ENCODE measurements around the gene NANP.
"Not testable (repeated sequence)": the region's sequence is repeated elsewhere in the genome, so short reads cannot be mapped to it uniquely, and the experiment has no call there.

Gene NANP, protein sequence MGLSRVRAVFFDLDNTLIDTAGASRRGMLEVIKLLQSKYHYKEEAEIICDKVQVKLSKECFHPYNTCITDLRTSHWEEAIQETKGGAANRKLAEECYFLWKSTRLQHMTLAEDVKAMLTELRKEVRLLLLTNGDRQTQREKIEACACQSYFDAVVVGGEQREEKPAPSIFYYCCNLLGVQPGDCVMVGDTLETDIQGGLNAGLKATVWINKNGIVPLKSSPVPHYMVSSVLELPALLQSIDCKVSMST

DNA sequence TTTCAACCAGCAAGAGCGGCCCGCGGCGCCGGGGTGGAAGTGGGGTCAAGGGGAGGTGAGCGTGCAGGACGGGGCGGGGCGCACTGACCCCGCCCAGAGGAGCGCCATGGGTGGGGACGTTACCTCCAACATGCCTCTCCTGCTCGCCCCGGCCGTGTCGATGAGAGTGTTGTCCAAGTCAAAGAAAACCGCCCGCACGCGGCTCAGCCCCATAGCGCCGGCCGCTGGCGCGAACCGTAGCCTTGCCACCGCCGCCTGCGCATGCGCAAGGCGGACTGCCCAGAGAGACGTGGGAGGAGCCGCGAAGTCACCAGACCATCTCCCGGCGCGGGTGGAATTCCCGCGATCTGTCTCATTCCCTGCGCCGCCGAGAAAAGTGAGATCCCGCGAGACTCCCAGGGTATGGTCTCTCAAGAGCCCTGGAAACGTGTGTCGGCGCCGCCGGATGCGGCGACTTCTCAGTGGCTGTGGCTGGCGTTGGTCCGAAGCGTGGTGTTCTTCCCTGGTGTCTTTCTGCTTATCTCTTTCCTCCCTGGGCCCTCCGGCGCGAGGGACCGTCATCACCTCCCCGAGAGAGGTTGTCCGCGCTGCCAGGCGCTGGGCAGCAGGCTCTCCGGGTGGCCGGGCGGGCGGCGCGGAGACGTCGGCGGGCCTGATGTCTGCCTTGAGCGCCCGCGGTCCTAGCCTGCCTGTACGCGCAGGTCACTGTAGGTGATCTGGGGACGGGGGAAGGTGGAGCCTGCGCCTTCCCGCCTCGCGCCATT, at the start of gene NANP:
TSS of gene NANP (minus strand) at position 279 of the 764 bp plus-strand sequence. CDS start at position 213, 66 bp downstream.
- Mint-ChIP-seq H3K27ac (peak within 1 kb of the TSS; percentile 96), H3K4me1 (peaks cover 23 to 32% of the 10 kb centered on the region in 2 donors)
- DNase-seq: peak; percentile 96

DNA sequence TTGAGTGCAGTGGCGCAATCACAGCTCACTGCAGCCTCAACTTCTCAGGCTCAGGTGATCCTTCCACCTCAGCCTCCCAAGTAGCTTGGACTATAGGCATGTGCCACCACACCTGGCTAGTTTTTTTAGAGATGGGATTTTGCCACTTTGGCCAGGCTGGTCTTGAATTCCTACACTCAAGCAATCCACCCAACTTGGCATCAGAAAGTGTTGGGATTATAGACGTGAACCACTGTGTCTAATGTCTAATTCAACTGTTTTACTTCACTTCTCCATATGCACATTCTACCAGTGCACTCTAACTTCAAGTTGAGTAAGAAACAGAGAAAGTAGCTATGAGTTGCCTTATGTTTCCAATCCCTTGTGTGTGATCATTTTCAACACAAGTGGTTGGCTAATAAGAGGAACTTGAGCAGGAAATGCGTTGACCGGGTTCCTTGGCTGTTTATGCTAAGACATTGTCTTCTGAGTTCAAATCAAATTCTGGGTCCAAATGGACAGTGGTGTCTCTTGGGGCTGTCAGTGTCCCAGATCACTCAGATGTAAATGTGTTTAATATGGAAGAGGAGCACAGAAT, 48.9 kb upstream of the NANP start:
- H3K36me3 Mint-ChIP-seq: peaks cover 41 to 49% of the 10 kb centered on the region in 2 donors
- H3K9me3 Mint-ChIP-seq: peaks cover 0 to 1% of the 10 kb centered on the region in 2 donors

More for the DNA sequence above, at the start of gene NANP:
- peaks cover 4 to 9% of the 10 kb centered on the region in 2 donors for H3K9me3 Mint-ChIP-seq
- peaks cover 8 to 22% of the 10 kb centered on the region in 2 donors for H3K36me3 Mint-ChIP-seq
- H3K4me3 Mint-ChIP-seq: peak within 1 kb of the TSS; percentile 91
- no peaks in the 10 kb centered on the region for H3K27me3 Mint-ChIP-seq
- ATAC-seq (replicated peaks): peak; percentile 86 to 87

DNA sequence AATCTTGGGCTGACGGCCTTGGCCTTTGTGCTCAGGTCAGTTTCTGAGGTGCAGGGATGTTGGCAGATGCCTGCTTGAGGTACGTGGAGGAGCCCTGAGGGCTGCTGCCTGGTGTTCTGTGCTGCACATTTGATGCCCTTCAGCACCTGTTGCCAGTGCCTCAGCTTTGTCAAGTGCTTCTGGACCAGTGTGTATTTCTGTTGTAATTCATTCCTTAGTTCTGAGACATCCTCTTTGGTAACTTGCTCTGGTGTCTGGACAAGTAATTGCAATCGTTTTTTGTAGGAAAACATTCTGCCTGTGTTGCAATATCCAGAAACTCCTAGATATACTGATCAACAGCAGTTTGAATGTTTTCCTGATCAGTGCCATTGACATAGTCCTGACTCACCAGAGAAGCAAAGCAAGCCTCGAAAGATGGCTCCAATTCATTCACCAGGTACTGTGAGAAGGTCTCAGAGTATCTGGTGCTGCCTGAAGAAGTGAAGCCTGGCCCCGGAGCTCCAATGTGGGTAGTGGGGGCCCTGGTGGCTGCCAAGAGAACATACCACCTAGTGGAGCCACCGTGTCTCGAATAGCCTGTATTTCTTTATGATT, 46.1 kb upstream of the NANP start:
- ATAC-seq (replicated peaks): no peak
- no peaks in the 10 kb centered on the region for H3K27me3 Mint-ChIP-seq
- H3K9me3 Mint-ChIP-seq: peaks cover 0 to 1% of the 10 kb centered on the region in 2 donors
- H3K4me3 Mint-ChIP-seq: no peak overlapping the region
- no peaks in the 10 kb centered on the region for H3K4me1 Mint-ChIP-seq
- DNase-seq: no peak
- no peak overlapping the region for H3K27ac Mint-ChIP-seq
- peaks cover 14 to 20% of the 10 kb centered on the region in 2 donors for H3K36me3 Mint-ChIP-seq

More for the DNA sequence above, 48.9 kb upstream of the NANP start:
- no peak overlapping the region for H3K27ac Mint-ChIP-seq
- ATAC-seq (replicated peaks) (no peak), DNase-seq (no peak)
- H3K4me3 Mint-ChIP-seq: no peak overlapping the region
- H3K27me3 Mint-ChIP-seq: no peaks in the 10 kb centered on the region
- H3K4me1 Mint-ChIP-seq: peaks cover 0 to 1% of the 10 kb centered on the region in 2 donors

DNA sequence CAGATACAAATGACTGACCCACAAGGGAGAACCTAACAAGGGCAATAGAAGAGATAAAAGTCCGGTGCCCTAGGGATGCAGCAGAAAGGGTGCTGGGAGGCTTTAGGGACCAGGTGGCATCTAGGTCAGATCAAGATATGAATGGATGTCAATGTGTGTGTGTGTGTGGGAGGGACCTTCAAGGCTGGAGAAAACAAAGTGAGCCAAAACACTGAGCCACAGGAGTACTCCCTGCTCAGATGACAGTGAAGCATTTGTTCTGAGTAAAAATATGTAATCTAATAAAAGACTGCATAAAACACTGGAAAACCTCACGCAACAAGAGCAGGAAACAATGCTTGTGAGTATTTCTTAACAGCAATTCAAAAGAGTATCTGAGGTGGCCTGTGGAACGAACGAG, 44.6 kb upstream of the NANP start:
- no peak for ATAC-seq (replicated peaks)

DNA sequence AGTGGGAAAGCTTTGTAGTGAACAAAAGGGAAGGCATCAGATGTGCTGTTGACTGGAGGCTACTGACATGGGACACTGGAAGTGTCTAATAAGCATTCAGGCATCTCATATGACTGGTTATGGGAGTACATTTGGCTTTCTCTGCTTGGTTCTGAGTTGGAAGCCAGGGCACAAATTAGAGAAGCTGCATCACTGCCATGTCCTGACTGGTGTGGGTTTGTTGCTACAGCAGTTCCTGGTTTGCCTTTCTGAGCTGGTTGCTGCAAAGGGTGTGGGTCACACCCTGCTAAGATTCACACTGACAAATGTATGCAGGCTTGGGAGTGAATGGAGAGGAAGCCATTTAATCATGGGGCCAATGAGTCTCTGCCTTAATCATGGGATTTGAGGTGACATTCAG, 36.2 kb upstream of the NANP start:
- peaks cover 5 to 15% of the 10 kb centered on the region in 2 donors for H3K36me3 Mint-ChIP-seq
- no peaks in the 10 kb centered on the region for H3K27me3 Mint-ChIP-seq
- H3K4me3 Mint-ChIP-seq: no peak overlapping the region
- DNase-seq (no peak), ATAC-seq (replicated peaks) (no peak)
- peaks cover 0 to 1% of the 10 kb centered on the region in 2 donors for H3K9me3 Mint-ChIP-seq
- H3K27ac Mint-ChIP-seq: no peak overlapping the region
- H3K4me1 Mint-ChIP-seq: no peaks in the 10 kb centered on the region

More for the DNA sequence above, 44.6 kb upstream of the NANP start:
- H3K27me3 Mint-ChIP-seq: no peaks in the 10 kb centered on the region
- no peaks in the 10 kb centered on the region for H3K4me1 Mint-ChIP-seq
- peaks cover 0 to 1% of the 10 kb centered on the region in 2 donors for H3K9me3 Mint-ChIP-seq
- peaks cover 6 to 7% of the 10 kb centered on the region in 2 donors for H3K36me3 Mint-ChIP-seq
- DNase-seq: no peak
- no peak overlapping the region for H3K27ac Mint-ChIP-seq
- no peak overlapping the region for H3K4me3 Mint-ChIP-seq

DNA sequence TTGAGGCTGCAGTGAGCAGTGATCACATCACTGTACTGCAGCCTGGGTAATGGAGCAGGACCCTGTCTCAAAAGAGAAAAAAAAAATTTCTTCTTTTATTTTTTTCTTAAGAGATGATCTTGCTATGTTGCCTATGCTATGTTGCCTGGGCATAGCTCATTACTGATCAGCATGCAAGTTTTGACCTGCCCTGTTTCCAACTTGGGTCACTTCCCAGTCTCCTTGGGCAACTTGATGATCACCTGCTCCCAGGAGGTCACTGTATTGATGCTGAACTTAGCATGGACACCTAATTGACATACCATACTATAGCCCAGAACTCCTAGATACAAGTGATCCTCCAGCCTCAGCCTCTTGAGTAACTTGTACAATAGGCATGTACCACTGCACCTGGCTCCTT, 30.7 kb upstream of the NANP start:
- DNase-seq (no peak), ATAC-seq (replicated peaks) (no peak)
- Mint-ChIP-seq H3K27ac (no peak overlapping the region), H3K9me3 (no peaks in the 10 kb centered on the region), H3K4me3 (no peak overlapping the region), H3K4me1 (no peaks in the 10 kb centered on the region), H3K36me3 (peaks cover 8 to 22% of the 10 kb centered on the region in 2 donors), H3K27me3 (no peaks in the 10 kb centered on the region)

DNA sequence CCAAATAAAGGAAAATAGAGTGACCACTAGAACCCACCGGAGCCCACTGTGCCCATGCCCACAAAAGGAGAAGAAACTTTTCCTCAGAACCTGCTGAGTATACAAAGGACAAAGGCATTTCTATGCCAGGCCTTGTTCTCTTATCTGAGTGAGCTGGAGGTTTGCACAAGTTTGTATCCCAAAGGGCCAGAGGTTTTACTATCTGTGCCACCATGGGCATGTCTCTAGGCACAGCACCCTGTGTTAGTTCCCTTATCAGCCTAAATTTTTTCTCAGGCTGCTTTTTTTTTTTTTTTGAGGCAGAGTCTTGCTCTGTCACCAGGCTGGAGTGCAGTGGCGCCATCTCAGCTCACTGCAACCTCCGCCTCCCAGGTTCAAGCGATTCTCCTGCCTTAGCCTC, 29.1 kb upstream of the NANP start:
- not testable (repeated sequence) for DNase-seq; H3K9me3 Mint-ChIP-seq; H3K27ac Mint-ChIP-seq; H3K4me1 Mint-ChIP-seq; ATAC-seq (replicated peaks); H3K27me3 Mint-ChIP-seq; H3K4me3 Mint-ChIP-seq
- H3K36me3 Mint-ChIP-seq: peaks cover 9 to 28% of the 10 kb centered on the region in 2 donors

DNA sequence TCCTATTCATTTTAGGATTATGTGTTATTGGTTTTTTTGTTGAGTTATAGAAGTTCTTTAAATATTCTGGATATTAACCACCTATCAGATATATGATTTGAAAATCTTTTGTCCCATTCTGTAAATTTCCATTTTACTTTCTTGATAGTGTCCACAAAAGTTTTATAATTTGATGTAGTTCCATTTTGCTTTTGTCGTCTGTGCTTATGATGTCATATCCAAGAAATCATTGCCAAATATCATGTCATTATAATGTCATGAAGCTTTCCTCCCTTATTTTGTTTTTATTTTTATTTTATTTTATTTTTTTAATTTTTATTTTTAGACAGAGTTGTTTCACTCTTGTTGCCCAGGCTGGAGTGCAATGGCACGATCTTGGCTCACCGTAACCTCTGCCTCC, 21.0 kb upstream of the NANP start:
- H3K9me3 Mint-ChIP-seq: peaks cover 0 to 2% of the 10 kb centered on the region in 2 donors
- H3K27me3 Mint-ChIP-seq: no peaks in the 10 kb centered on the region
- DNase-seq: no peak
- H3K36me3 Mint-ChIP-seq: peaks cover 12 to 17% of the 10 kb centered on the region in 2 donors
- H3K27ac Mint-ChIP-seq: no peak overlapping the region
- no peak overlapping the region for H3K4me3 Mint-ChIP-seq
- peaks cover 0 to 2% of the 10 kb centered on the region in 2 donors for H3K4me1 Mint-ChIP-seq
- no peak for ATAC-seq (replicated peaks)

DNA sequence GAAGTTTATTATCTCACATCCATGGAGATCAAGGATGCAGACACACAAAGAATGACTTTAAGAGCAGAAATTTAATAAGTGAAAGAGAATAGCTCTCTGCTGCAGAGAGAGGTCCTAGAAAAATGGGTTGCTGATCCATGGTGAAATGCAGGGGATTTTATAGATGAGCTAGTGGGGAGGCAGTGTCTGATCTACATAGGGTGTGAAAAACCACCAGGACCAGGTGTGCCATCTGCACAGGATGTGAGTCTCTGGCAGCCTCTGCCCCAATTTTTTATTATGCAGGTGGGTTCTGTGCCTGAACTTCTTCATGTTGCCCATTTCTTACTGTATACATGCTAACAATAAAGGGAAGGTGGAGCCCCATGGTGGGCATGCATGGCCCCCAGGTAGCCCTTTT, 19.9 kb upstream of the NANP start:
- Mint-ChIP-seq H3K4me1 (peaks cover 0 to 2% of the 10 kb centered on the region in 2 donors), H3K9me3 (peaks cover 0 to 2% of the 10 kb centered on the region in 2 donors), H3K4me3 (no peak overlapping the region), H3K27me3 (no peaks in the 10 kb centered on the region), H3K36me3 (peaks cover 12 to 14% of the 10 kb centered on the region in 2 donors), H3K27ac (no peak overlapping the region)
- ATAC-seq (replicated peaks): no peak
- DNase-seq: no peak

DNA sequence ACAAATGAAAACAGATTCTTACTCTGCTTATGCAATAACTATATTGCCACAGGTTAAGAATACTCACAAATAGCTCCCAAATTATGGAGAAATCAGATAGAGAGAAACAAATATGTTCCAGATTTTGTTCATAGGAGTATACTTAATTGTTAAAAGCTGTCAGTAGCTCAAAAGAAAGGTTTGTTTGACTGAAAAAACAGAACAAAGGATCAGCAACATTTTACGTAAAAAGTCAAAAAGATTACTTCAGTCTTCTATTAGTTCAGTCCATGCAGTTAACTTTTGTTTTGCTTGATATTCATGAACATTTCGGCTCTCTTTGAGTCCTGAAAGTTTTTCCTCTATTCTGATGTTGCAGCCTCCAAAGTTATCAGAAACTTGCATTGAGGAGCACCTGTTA, 13.4 kb upstream of the NANP start:
- peaks cover 0 to 4% of the 10 kb centered on the region in 2 donors for H3K9me3 Mint-ChIP-seq
- H3K27me3 Mint-ChIP-seq: no peaks in the 10 kb centered on the region
- H3K27ac Mint-ChIP-seq: no peak overlapping the region
- peaks cover 22 to 27% of the 10 kb centered on the region in 2 donors for H3K36me3 Mint-ChIP-seq
- H3K4me3 Mint-ChIP-seq: no peak overlapping the region
- H3K4me1 Mint-ChIP-seq: peaks cover 1 to 8% of the 10 kb centered on the region in 2 donors
- no peak for DNase-seq
- no peak for ATAC-seq (replicated peaks)

DNA sequence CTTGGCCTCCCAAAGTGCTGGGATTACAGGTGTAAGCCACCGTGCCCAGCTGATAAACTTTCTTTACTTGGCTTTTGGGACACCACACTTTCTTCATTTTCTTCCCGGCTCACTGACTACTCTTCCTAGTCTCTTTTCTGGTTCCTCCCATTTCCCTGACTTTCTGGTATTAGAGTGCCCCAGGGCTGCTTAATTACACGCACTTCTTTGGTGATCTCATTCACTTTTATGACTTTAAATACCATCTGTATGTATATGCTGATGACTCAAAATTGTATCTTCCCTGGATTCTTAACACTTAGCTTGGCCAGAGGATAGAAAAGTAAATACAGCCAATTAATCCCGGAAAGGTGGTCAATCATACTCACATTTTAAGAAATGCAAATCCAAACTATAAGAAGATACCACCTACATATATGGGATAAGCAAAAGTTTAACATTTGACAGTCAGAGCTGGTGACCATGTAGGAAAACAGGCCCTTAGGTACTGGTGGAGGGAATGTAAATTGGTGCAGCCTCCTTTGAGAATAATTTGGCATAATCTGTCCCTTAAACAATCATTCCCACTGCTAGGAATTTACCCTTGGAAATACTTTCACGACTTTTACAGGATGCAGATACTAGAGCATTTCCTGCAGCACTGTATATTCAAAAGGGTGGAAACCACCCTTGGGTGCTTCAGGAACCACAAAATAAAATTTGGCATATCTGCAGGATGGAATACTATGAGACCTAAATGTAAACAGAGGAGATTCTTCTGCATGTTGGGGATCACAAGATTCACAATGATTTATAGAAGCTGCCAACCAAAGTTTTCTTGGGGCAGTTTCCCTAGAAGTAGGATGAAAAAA, 9.4 kb upstream of the NANP start:
- Mint-ChIP-seq H3K27ac (no peak overlapping the region), H3K9me3 (peaks cover 2 to 3% of the 10 kb centered on the region in 2 donors), H3K27me3 (no peaks in the 10 kb centered on the region), H3K36me3 (peaks cover 23 to 27% of the 10 kb centered on the region in 2 donors), H3K4me3 (no peak overlapping the region), H3K4me1 (peaks cover 1 to 8% of the 10 kb centered on the region in 2 donors)
- no peak for ATAC-seq (replicated peaks)
- no peak for DNase-seq

DNA sequence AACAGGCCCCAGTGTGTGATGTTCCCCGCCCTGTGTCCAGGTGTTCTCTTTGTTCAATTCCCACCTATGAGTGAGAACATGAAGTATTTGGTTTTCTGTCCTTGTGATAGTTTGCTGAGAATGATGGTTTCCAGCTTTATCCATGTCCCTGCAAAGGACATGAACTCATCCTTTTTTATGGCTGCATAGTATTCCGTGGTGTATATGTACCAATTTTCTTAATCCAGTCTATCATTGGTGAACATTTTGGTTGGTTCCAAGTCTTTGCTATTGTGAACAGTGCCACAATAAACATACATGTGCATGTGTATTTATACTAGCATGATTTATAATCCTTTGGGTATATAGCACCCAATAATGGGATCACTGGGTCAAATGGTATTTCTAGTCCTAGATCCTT, 6.8 kb upstream of the NANP start:
- not testable (repeated sequence) for H3K4me3 Mint-ChIP-seq; ATAC-seq (replicated peaks); H3K4me1 Mint-ChIP-seq; H3K27me3 Mint-ChIP-seq; H3K9me3 Mint-ChIP-seq; H3K27ac Mint-ChIP-seq; DNase-seq
- peaks cover 21 to 22% of the 10 kb centered on the region in 2 donors for H3K36me3 Mint-ChIP-seq

DNA sequence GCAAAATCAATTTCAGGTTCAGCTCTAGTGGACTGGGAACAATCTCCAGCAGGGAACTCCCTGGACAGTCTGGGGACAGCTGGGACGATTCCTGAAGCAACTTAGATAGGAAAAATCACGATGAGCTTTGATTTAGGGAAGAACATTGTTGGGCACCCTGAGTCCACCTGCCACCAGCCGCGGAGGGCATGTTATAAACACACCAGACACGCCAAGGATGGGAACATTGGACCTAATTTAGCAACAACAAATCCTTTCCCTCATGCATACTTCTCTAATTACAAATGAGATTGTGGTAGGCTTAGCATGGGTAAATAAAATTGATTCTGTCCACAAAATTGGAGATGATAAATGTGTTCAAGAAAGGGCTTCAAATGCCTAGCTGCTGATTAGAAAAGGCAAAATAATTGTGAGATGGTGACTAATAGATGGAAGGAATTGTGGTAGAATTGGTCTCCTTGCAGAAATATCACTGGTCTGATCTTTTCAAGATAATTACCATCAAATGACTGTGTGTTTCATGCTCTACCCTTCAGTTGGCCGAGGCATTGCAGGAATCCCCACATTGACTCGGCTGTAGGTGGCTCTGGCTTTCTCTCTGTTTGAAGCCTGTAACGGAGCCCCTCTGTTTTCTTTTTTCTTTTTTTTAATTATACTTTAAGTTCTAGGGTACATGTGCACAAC, 6.1 kb upstream of the NANP start:
- Mint-ChIP-seq H3K4me1 (peaks cover 4 to 8% of the 10 kb centered on the region in 2 donors), H3K27ac (no peak overlapping the region), H3K27me3 (no peaks in the 10 kb centered on the region), H3K36me3 (peaks cover 15 to 16% of the 10 kb centered on the region in 2 donors), H3K4me3 (no peak overlapping the region), H3K9me3 (peaks cover 4 to 9% of the 10 kb centered on the region in 2 donors)
- DNase-seq (no peak), ATAC-seq (replicated peaks) (no peak)

Measured in stimulated activated naive B cell treated with anti-CD40 and anti-IgM and Interleukin-4, amounts not matched to agents 10 μg/mL and 1 μg/mL and 100 μg/mL, for 72 hours (primary cell).